K562 (cell line): ENCODE measurements around the gene TSHR. TPM values are rescaled to one million over a fixed set of nuclear protein-coding genes. Genes with fewer than 3 reads are reported as not detected.

ENCODE experiments used
- CREM ChIP-seq: IDR thresholded peaks from 2 replicates; pipeline ENCODE4 v1.6.1; 2014; ENCODE audit warnings: antibody characterized with exemption, low read depth
- CTBP1 ChIP-seq: fragments of 450-650 bp; IDR thresholded peaks from 2 replicates; pipeline ENCODE4 v1.6.1; 2016; ENCODE audit warnings: borderline replicate concordance
- FIP1L1 ChIP-seq: fragments of 200-400 bp; formaldehyde crosslinking; IDR thresholded peaks from 2 replicates; pipeline ENCODE4 v1.6.1; 2018; ENCODE audit warnings: mild to moderate bottlenecking, low read depth, low read length; ENCODE audit not compliant: poor library complexity, severe bottlenecking
- GATA2 ChIP-seq: sonication (generic); formaldehyde crosslinking; IDR thresholded peaks from 2 replicates; pipeline ENCODE4 v1.4.0; 2020; ENCODE audit warnings: mild to moderate bottlenecking, missing genetic modification reagents
- JUN ChIP-seq, 2 experiments: sonication (generic) in 1 of 2; formaldehyde crosslinking in 1 of 2; IDR thresholded peaks; 2 replicates each; pipeline versions ENCODE4 v1.6.1 to v1.8.0; 2012 to 2022; ENCODE audit warnings: borderline replicate concordance in 2 of 2, mild to moderate bottlenecking in 2 of 2, improper control_type of control experiment in 1 of 2, low read depth in 1 of 2, low read length in 1 of 2, missing genetic modification reagents in 1 of 2
- JUNB ChIP-seq: fragments of 450-650 bp; formaldehyde crosslinking; conservative IDR thresholded peaks from 2 replicates; pipeline ENCODE4 v1.4.0; 2020; ENCODE audit warnings: mild to moderate bottlenecking
- JUND ChIP-seq, 2 experiments: IDR thresholded peaks; 2 replicates in 1 of 2; 3 replicates in 1 of 2; pipeline ENCODE4 v1.6.1; 2011; ENCODE audit warnings: borderline replicate concordance in 2 of 2, low read depth in 2 of 2, low read length in 2 of 2, improper control_type of control experiment in 1 of 2, missing biosample characterization in 1 of 2, missing genetic modification characterization in 1 of 2, missing genetic modification reagents in 1 of 2
- MYBL2 ChIP-seq, 2 experiments: fragments of 450-650 bp in 1 of 2; sonication (generic) in 1 of 2; formaldehyde crosslinking in 1 of 2; IDR thresholded peaks; 2 replicates each; pipeline versions ENCODE4 v1.6.1 to v1.8.1; 2017 to 2022; ENCODE audit warnings: borderline replicate concordance in 1 of 2, inconsistent platforms in 1 of 2, low read depth in 1 of 2, mild to moderate bottlenecking in 1 of 2, missing genetic modification reagents in 1 of 2, moderate library complexity in 1 of 2
- NFIC ChIP-seq: fragments of 450-650 bp; IDR thresholded peaks from 2 replicates; pipeline ENCODE4 v1.6.1; 2017; ENCODE audit warnings: mild to moderate bottlenecking, inconsistent platforms
- NFYB ChIP-seq: IDR thresholded peaks from 2 replicates; pipeline ENCODE4 v1.6.1; 2011; ENCODE audit warnings: mild to moderate bottlenecking, moderate library complexity; ENCODE audit not compliant: insufficient read length; ENCODE audit errors: extremely low read depth
- PHB ChIP-seq: fragments of 250-450 bp; sonication (Bioruptor Pico); IDR thresholded peaks from 2 replicates; pipeline ENCODE4 v1.5.0; 2021
- RCOR1 ChIP-seq, 2 experiments: IDR thresholded peaks; 2 replicates each; pipeline ENCODE4 v1.6.1; 2012; ENCODE audit warnings: low read depth in 2 of 2, low read length in 2 of 2, borderline replicate concordance in 1 of 2, improper control_type of control experiment in 1 of 2
- SIX5 ChIP-seq, 2 experiments: IDR thresholded peaks; 2 replicates each; pipeline ENCODE4 v1.6.1; 2011; ENCODE audit warnings: low read length in 2 of 2, borderline replicate concordance in 1 of 2, low read depth in 1 of 2, mild to moderate bottlenecking in 1 of 2, moderate library complexity in 1 of 2; ENCODE audit not compliant: insufficient read depth in 1 of 2
- SP1 ChIP-seq: sonication (generic); formaldehyde crosslinking; IDR thresholded peaks from 2 replicates; pipeline ENCODE4 v1.8.1; 2022; ENCODE audit warnings: mild to moderate bottlenecking, missing genetic modification reagents
- SREBF1 ChIP-seq: fragments of 150-350 bp; IDR thresholded peaks from 2 replicates; pipeline ENCODE4 v1.6.1; 2014; ENCODE audit warnings: antibody characterized with exemption, low read depth, low read length, borderline replicate concordance
- SRSF3 ChIP-seq: fragments of 200-400 bp; formaldehyde crosslinking; IDR thresholded peaks from 2 replicates; pipeline ENCODE4 v1.6.1; 2016; ENCODE audit warnings: mild to moderate bottlenecking, low read length, moderate library complexity; ENCODE audit not compliant: insufficient read depth
- WHSC1 ChIP-seq: IDR thresholded peaks from one replicate; pipeline ENCODE4 v1.6.1; 2012; ENCODE audit warnings: low read length, control low read depth, inconsistent platforms
- ZKSCAN8 ChIP-seq: fragments of 200-800 bp; sonication (Bioruptor generic); IDR thresholded peaks from 2 replicates; pipeline ENCODE4 v1.6.1; 2016; ENCODE audit warnings: missing genetic modification characterization, missing compliant biosample characterization
- ZNF12 ChIP-seq: sonication (generic); formaldehyde crosslinking; IDR thresholded peaks from 2 replicates; pipeline ENCODE4 v1.4.0; 2020; ENCODE audit warnings: mild to moderate bottlenecking, missing genetic modification reagents
- ZNF140 ChIP-seq: fragments of 250-450 bp; sonication (Bioruptor Pico); IDR thresholded peaks from 2 replicates; pipeline ENCODE4 v1.8.0; 2021; ENCODE audit warnings: moderate library complexity, mild to moderate bottlenecking, inconsistent platforms
- polyA plus RNA-seq, 8 experiments: library from polyadenylated mRNA; depleted of rRNA in 4 of 8; stranded (reverse) in 5 of 8; unstranded in 3 of 8; fragments of >200 nt; fragmentation: Nextera tagmentation in 2 of 8; fragmentation: Illumina TruSeq in 1 of 8; extraction: Ambion mirVana in 2 of 8; extraction: Trizol in 1 of 8; gene quantifications; 2 replicates each; pipeline versions ENCODE4 v1.2.1 to v1.2.3, GENCODE V29; 2011 to 2014; ENCODE audit warnings: inconsistent platforms in 1 of 8, missing spikeins in 1 of 8
- total RNA-seq, 7 experiments: library from RNA; depleted of rRNA in 6 of 7; stranded (reverse); fragments of >200 nt in 6 of 7; fragmentation: Illumina TruSeq in 2 of 7; extraction: Trizol in 2 of 7; gene quantifications; 2 replicates each; pipeline versions ENCODE4 v1.2.1 to v1.2.3, GENCODE V29; 2011 to 2021; ENCODE audit warnings: low replicate concordance in 1 of 7
- TF ChIP-seq, protein P1 (sequence below): fragments of 250-450 bp; sonication (Bioruptor Pico); IDR thresholded peaks from 2 replicates; pipeline ENCODE4 v1.9.0; 2021; ENCODE audit warnings: mild to moderate bottlenecking
- TF ChIP-seq, protein P2 (sequence below): fragments of 450-650 bp; formaldehyde crosslinking; conservative IDR thresholded peaks from 2 replicates; pipeline ENCODE4 v1.4.0; 2022; ENCODE audit warnings: mild to moderate bottlenecking, missing genetic modification characterization
- TF ChIP-seq, protein P3 (sequence below): fragments of 250-450 bp; sonication (Bioruptor Pico); IDR thresholded peaks from 2 replicates; pipeline ENCODE4 v1.5.0; 2021; ENCODE audit warnings: mild to moderate bottlenecking, moderate library complexity

The TSHR gene
- total and polyA plus RNA-seq, 9 of the 15 experiments (the other 6 are each of a cell fraction or from before 2014, with no cell fraction given): 0.01 to 0.10 TPM; not detected in 7

DNA sequence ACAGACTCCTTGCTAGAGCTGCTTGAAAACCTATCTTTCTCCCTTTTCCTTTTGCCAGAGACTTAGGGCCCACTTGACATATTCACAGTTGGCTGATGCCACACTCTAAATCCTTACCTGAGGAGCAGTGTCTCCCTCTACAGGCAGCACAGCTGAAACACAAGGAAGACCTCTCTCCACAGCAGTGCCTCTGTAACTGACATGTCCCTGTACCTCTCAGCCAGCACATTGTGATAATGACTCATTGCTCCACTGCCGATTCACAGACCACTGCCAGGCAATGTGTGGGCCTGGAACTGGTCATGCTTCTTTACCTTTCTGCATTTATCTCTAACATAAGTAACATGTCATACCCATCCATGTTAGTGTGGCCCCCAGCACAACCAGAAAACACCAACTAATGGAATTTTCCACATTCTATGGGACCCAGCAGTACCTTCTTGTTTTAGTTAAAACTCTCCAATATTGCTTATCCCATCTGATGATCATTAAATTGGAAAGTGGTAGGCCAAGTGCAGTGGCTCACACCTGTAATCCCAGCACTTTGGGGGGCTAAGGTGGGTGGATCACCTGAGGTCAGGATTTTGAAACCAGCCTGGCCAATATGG lies 208.8 kb downstream of the TSHR start (continued):
- no peak for TF ChIP-seq SREBF1
- TF ChIP-seq NFIC: no peak
- no peak for TF ChIP-seq JUNB
- TF ChIP-seq RCOR1 (IDR thresholded peaks at IDR 0.05; ENCODE audit: borderline replicate concordance in 1 of 2, low read depth in 2 of 2, low read length in 2 of 2): peak in 1 of 2 experiments; percentile 18; a peak in 1 of 4 replicates
- TF ChIP-seq CREM: 0 out of 2 replicates have a peak, but pooled peaks have one; percentile 12
- TF ChIP-seq ZNF12 (CRISPR knock-in tag): no peak
- TF ChIP-seq, protein P1, sequence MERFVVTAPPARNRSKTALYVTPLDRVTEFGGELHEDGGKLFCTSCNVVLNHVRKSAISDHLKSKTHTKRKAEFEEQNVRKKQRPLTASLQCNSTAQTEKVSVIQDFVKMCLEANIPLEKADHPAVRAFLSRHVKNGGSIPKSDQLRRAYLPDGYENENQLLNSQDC (CRISPR knock-in tag): no peak
- TF ChIP-seq, protein P2, sequence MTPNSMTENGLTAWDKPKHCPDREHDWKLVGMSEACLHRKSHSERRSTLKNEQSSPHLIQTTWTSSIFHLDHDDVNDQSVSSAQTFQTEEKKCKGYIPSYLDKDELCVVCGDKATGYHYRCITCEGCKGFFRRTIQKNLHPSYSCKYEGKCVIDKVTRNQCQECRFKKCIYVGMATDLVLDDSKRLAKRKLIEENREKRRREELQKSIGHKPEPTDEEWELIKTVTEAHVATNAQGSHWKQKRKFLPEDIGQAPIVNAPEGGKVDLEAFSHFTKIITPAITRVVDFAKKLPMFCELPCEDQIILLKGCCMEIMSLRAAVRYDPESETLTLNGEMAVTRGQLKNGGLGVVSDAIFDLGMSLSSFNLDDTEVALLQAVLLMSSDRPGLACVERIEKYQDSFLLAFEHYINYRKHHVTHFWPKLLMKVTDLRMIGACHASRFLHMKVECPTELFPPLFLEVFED: no peak
- no peak for TF ChIP-seq CTBP1
- TF ChIP-seq SP1 (CRISPR knock-in tag): no peak
- TF ChIP-seq PHB (CRISPR knock-in tag): no peak
- no peak for TF ChIP-seq GATA2 (CRISPR knock-in tag)
- TF ChIP-seq SRSF3: no peak
- no peak for TF ChIP-seq SIX5 (IDR thresholded peaks at IDR 0.05; ENCODE audit: borderline replicate concordance in 1 of 2, insufficient read depth in 1 of 2, low read depth in 1 of 2, low read length in 2 of 2)
- no peak for TF ChIP-seq WHSC1
- TF ChIP-seq, protein P3, sequence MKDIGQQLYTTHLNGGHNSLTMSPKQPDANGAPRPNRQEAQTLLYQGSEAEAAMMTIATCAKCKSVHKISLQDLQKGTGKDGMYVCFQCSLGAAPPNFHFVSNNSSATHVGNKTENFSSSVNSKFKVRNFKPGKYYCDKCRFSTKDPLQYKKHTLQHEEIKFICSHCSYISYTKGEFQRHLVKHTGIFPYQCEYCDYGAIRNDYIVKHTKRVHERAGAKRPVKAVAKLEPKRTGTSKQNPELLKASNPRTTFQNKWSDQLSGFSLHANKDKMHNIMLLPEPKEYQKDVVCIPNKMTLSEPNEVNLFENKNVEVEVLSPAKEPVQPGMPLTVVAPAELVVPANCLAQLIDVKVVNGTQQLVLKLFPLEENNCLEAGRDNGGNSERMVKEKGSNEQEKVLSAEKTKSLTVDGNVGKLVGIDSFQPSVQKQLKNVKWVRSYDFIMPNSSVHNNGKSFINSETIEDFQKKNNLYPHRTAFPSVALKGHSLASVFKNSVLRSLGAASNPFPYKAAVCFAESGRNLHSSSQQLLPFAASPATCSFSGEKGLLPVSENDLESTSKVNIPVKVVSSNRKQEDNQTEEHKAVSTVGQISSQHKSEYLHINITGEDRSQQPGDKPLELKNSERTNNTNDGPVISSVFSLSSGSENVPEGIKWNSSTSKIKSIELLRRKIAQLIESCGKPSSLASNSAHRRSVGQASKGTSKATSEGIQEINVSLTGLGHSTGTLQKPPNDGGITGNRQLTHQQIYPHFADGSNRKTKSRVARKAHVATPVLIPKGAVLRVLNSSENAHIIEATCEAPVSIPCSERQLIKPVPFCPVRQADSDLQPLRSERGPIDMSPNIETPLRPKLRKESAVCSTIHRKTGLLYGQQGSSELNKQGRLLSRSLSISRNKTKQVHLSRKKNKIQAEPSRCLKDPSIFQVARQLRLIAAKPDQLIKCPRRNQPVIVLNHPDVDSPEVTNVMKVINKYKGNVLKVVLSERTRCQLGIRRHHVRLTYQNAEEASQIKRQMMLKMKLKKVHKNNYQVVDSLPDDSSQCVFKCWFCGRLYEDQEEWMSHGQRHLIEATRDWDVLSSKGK: no peak
- TF ChIP-seq ZNF140: no peak
- no peak for TF ChIP-seq NFYB
- TF ChIP-seq JUN (IDR thresholded peaks at IDR 0.05; ENCODE audit: borderline replicate concordance, low read depth, low read length): peak; percentile 69; the same call in 1 of the 2 replicates
- no peak for TF ChIP-seq JUN (CRISPR knock-in tag; IDR thresholded peaks at IDR 0.05; ENCODE audit: borderline replicate concordance)
- peak; percentile 90 for TF ChIP-seq JUND (IDR thresholded peaks at IDR 0.05; ENCODE audit: borderline replicate concordance, low read depth, low read length)
- TF ChIP-seq JUND (tag; IDR thresholded peaks at IDR 0.05; ENCODE audit: borderline replicate concordance, low read depth, low read length): peak; percentile 78; the same call in 1 of the 3 replicates
- TF ChIP-seq MYBL2 (IDR thresholded peaks at IDR 0.05; ENCODE audit: low read depth): no peak
- TF ChIP-seq MYBL2 (CRISPR knock-in tag; IDR thresholded peaks at IDR 0.05; ENCODE audit: borderline replicate concordance): no peak
- TF ChIP-seq ZKSCAN8 (CRISPR knock-in tag): no peak
- no peak for TF ChIP-seq FIP1L1
